Measurements from ENCODE around the gene UNC5C.

The UNC5C gene

GRCh38 chr4:95469617-95470016 is 79.2 kb downstream of the UNC5C start:
- H3K27me3 ChIP-seq (ENCODE audit: insufficient read depth, low read length, poor library complexity), result no peaks in the 10 kb centered on the region
- no peaks in the 10 kb centered on the region for H3K79me1 ChIP-seq (ENCODE audit: low read length)
- H3K4me1 ChIP-seq (ENCODE audit: control insufficient read depth, low read depth, low read length), result no peaks in the 10 kb centered on the region
- H2BK15ac ChIP-seq (replicated peaks; ENCODE audit: low read depth), result no peak overlapping the region
- no CpG with 5 or more reads among the region's 1 CpG for WGBS (ENCODE audit: extremely low coverage, insufficient coverage, low lambda C conversion rate)
- no peak overlapping the region for H2BK5ac ChIP-seq (ENCODE audit: low read length)
- DNase-seq, result no peak
- no peak overlapping the region for H4K5ac ChIP-seq (ENCODE audit: low read length)
- no peak overlapping the region for H3K4ac ChIP-seq (ENCODE audit: low read depth, low read length)
- no peak overlapping the region for H3K27ac ChIP-seq (ENCODE audit: low read depth, low read length)
- H4K8ac ChIP-seq (ENCODE audit: low read depth, low read length), result no peak overlapping the region
- H3K36me3 ChIP-seq (ENCODE audit: control insufficient read depth, insufficient read depth, low read length), result no peaks in the 10 kb centered on the region
- H2BK120ac ChIP-seq (ENCODE audit: low read depth, low read length), result no peak overlapping the region
- no peak overlapping the region for H2AK5ac ChIP-seq (ENCODE audit: low read length)
- H3K18ac ChIP-seq (ENCODE audit: low read length), result no peak overlapping the region
- no peaks in the 10 kb centered on the region for H3K79me2 ChIP-seq (ENCODE audit: control insufficient read depth, insufficient read depth, low read length)
- H3K23ac ChIP-seq (ENCODE audit: low read length), result no peak overlapping the region
- H3K4me2 ChIP-seq (ENCODE audit: low read length), result no peak overlapping the region
- no peak overlapping the region for H3K4me3 ChIP-seq (ENCODE audit: low read length)
- H3K9ac ChIP-seq (ENCODE audit: low read length), result no peak overlapping the region
- no peak overlapping the region for H3K56ac ChIP-seq (ENCODE audit: low read length)

GRCh38 chr4:95466791-95467190 is 82.0 kb downstream of the UNC5C start:
- Histone ChIP-seq H3K18ac (ENCODE audit: low read length) (no peak overlapping the region), H3K56ac (ENCODE audit: low read length) (no peak overlapping the region), H3K4me1 (ENCODE audit: control insufficient read depth, low read depth, low read length) (no peaks in the 10 kb centered on the region), H2BK120ac (ENCODE audit: low read depth, low read length) (no peak overlapping the region), H2AK5ac (ENCODE audit: low read length) (no peak overlapping the region), H4K8ac (ENCODE audit: low read depth, low read length) (no peak overlapping the region), H3K79me2 (ENCODE audit: control insufficient read depth, insufficient read depth, low read length) (no peaks in the 10 kb centered on the region), H3K23ac (ENCODE audit: low read length) (no peak overlapping the region), H3K79me1 (ENCODE audit: low read length) (no peaks in the 10 kb centered on the region), H3K4ac (ENCODE audit: low read depth, low read length) (no peak overlapping the region), H3K27me3 (ENCODE audit: insufficient read depth, low read length, poor library complexity) (no peaks in the 10 kb centered on the region), H4K5ac (ENCODE audit: low read length) (no peak overlapping the region), H2BK15ac (replicated peaks; ENCODE audit: low read depth) (no peak overlapping the region), H3K4me3 (ENCODE audit: low read length) (no peak overlapping the region), H3K27ac (ENCODE audit: low read depth, low read length) (no peak overlapping the region), H2BK5ac (ENCODE audit: low read length) (no peak overlapping the region), H3K4me2 (ENCODE audit: low read length) (no peak overlapping the region), H3K9ac (ENCODE audit: low read length) (no peak overlapping the region), H3K36me3 (ENCODE audit: control insufficient read depth, insufficient read depth, low read length) (no peaks in the 10 kb centered on the region)
- WGBS (ENCODE audit: extremely low coverage, insufficient coverage, low lambda C conversion rate), result no CpG with 5 or more reads among the region's 3 CpGs
- DNase-seq, result no peak

- Histone ChIP-seq H2BK120ac (ENCODE audit: low read depth, low read length) (no peak overlapping the region), H3K4me1 (ENCODE audit: control insufficient read depth, low read depth, low read length) (no peaks in the 10 kb centered on the region), H3K4me2 (ENCODE audit: low read length) (no peak overlapping the region), H3K79me2 (ENCODE audit: control insufficient read depth, insufficient read depth, low read length) (no peaks in the 10 kb centered on the region), H2BK5ac (ENCODE audit: low read length) (no peak overlapping the region), H2BK15ac (replicated peaks; ENCODE audit: low read depth) (no peak overlapping the region), H3K79me1 (ENCODE audit: low read length) (no peaks in the 10 kb centered on the region), H3K18ac (ENCODE audit: low read length) (no peak overlapping the region), H3K36me3 (ENCODE audit: control insufficient read depth, insufficient read depth, low read length) (no peaks in the 10 kb centered on the region), H4K8ac (ENCODE audit: low read depth, low read length) (no peak overlapping the region), H3K4ac (ENCODE audit: low read depth, low read length) (no peak overlapping the region), H3K23ac (ENCODE audit: low read length) (no peak overlapping the region), H3K9ac (ENCODE audit: low read length) (no peak overlapping the region), H3K27ac (ENCODE audit: low read depth, low read length) (no peak overlapping the region), H3K56ac (ENCODE audit: low read length) (no peak overlapping the region), H2AK5ac (ENCODE audit: low read length) (no peak overlapping the region), H3K27me3 (ENCODE audit: insufficient read depth, low read length, poor library complexity) (no peaks in the 10 kb centered on the region), H3K4me3 (ENCODE audit: low read length) (no peak overlapping the region), H4K5ac (ENCODE audit: low read length) (no peak overlapping the region)
- WGBS (ENCODE audit: extremely low coverage, insufficient coverage, low lambda C conversion rate), result no CpG with 5 or more reads among the region's 6 CpGs
- DNase-seq, result no peak
Measured at GRCh38 chr4:95465010-95465409, 83.8 kb downstream of the UNC5C start.

- H3K27ac ChIP-seq (ENCODE audit: low read depth, low read length), result no peak overlapping the region
- WGBS (ENCODE audit: extremely low coverage, insufficient coverage, low lambda C conversion rate), result no CpG with 5 or more reads among the region's 8 CpGs
Measured at GRCh38 chr4:95462921-95463320, 85.9 kb downstream of the UNC5C start.

GRCh38 chr4:95457353-95457752 is 91.4 kb downstream of the UNC5C start:
- Histone ChIP-seq H3K4ac (ENCODE audit: low read depth, low read length) (no peak overlapping the region), H3K4me1 (ENCODE audit: control insufficient read depth, low read depth, low read length) (no peaks in the 10 kb centered on the region), H3K9ac (ENCODE audit: low read length) (no peak overlapping the region), H4K8ac (ENCODE audit: low read depth, low read length) (no peak overlapping the region), H3K79me2 (ENCODE audit: control insufficient read depth, insufficient read depth, low read length) (no peaks in the 10 kb centered on the region), H3K4me2 (ENCODE audit: low read length) (no peak overlapping the region), H2AK5ac (ENCODE audit: low read length) (no peak overlapping the region), H3K27ac (ENCODE audit: low read depth, low read length) (no peak overlapping the region), H3K56ac (ENCODE audit: low read length) (no peak overlapping the region), H2BK15ac (replicated peaks; ENCODE audit: low read depth) (no peak overlapping the region), H3K4me3 (ENCODE audit: low read length) (no peak overlapping the region), H3K79me1 (ENCODE audit: low read length) (no peaks in the 10 kb centered on the region), H3K23ac (ENCODE audit: low read length) (no peak overlapping the region), H3K18ac (ENCODE audit: low read length) (no peak overlapping the region), H2BK120ac (ENCODE audit: low read depth, low read length) (no peak overlapping the region), H4K5ac (ENCODE audit: low read length) (no peak overlapping the region), H2BK5ac (ENCODE audit: low read length) (no peak overlapping the region), H3K27me3 (ENCODE audit: insufficient read depth, low read length, poor library complexity) (no peaks in the 10 kb centered on the region), H3K36me3 (ENCODE audit: control insufficient read depth, insufficient read depth, low read length) (no peaks in the 10 kb centered on the region)
- no CpG with 5 or more reads among the region's 4 CpGs for WGBS (ENCODE audit: extremely low coverage, insufficient coverage, low lambda C conversion rate)
- no peak for DNase-seq

More at GRCh38 chr4:95462921-95463320, 85.9 kb downstream of the UNC5C start:
- Histone ChIP-seq H3K79me2 (ENCODE audit: control insufficient read depth, insufficient read depth, low read length) (no peaks in the 10 kb centered on the region), H3K79me1 (ENCODE audit: low read length) (no peaks in the 10 kb centered on the region), H3K36me3 (ENCODE audit: control insufficient read depth, insufficient read depth, low read length) (no peaks in the 10 kb centered on the region), H2BK120ac (ENCODE audit: low read depth, low read length) (no peak overlapping the region), H2AK5ac (ENCODE audit: low read length) (no peak overlapping the region), H3K4me2 (ENCODE audit: low read length) (no peak overlapping the region), H4K5ac (ENCODE audit: low read length) (no peak overlapping the region), H3K4ac (ENCODE audit: low read depth, low read length) (no peak overlapping the region), H2BK15ac (replicated peaks; ENCODE audit: low read depth) (no peak overlapping the region), H3K4me1 (ENCODE audit: control insufficient read depth, low read depth, low read length) (no peaks in the 10 kb centered on the region), H3K4me3 (ENCODE audit: low read length) (no peak overlapping the region), H3K9ac (ENCODE audit: low read length) (no peak overlapping the region), H3K27me3 (ENCODE audit: insufficient read depth, low read length, poor library complexity) (no peaks in the 10 kb centered on the region), H3K18ac (ENCODE audit: low read length) (no peak overlapping the region), H3K23ac (ENCODE audit: low read length) (no peak overlapping the region), H3K56ac (ENCODE audit: low read length) (no peak overlapping the region), H4K8ac (ENCODE audit: low read depth, low read length) (no peak overlapping the region), H2BK5ac (ENCODE audit: low read length) (no peak overlapping the region)
- DNase-seq, result no peak

GRCh38 chr4:95450294-95450693 is 98.5 kb downstream of the UNC5C start:
- WGBS (ENCODE audit: extremely low coverage, insufficient coverage, low lambda C conversion rate), result no CpG with 5 or more reads among the region's 2 CpGs
- Histone ChIP-seq H3K27ac (ENCODE audit: low read depth, low read length) (no peak overlapping the region), H2BK120ac (ENCODE audit: low read depth, low read length) (no peak overlapping the region)

More at GRCh38 chr4:95450294-95450693, 98.5 kb downstream of the UNC5C start:
- no peak overlapping the region for H2AK5ac ChIP-seq (ENCODE audit: low read length)
- H3K27me3 ChIP-seq (ENCODE audit: insufficient read depth, low read length, poor library complexity), result no peaks in the 10 kb centered on the region
- H3K4me1 ChIP-seq (ENCODE audit: control insufficient read depth, low read depth, low read length), result no peaks in the 10 kb centered on the region
- H4K5ac ChIP-seq (ENCODE audit: low read length), result no peak overlapping the region
- no peak overlapping the region for H3K56ac ChIP-seq (ENCODE audit: low read length)
- no peak overlapping the region for H3K4ac ChIP-seq (ENCODE audit: low read depth, low read length)
- H3K18ac ChIP-seq (ENCODE audit: low read length), result no peak overlapping the region
- H3K4me2 ChIP-seq (ENCODE audit: low read length), result no peak overlapping the region
- H3K36me3 ChIP-seq (ENCODE audit: control insufficient read depth, insufficient read depth, low read length), result no peaks in the 10 kb centered on the region
- no peak overlapping the region for H2BK5ac ChIP-seq (ENCODE audit: low read length)
- no peak overlapping the region for H3K9ac ChIP-seq (ENCODE audit: low read length)
- no peak overlapping the region for H2BK15ac ChIP-seq (replicated peaks; ENCODE audit: low read depth)
- no peaks in the 10 kb centered on the region for H3K79me2 ChIP-seq (ENCODE audit: control insufficient read depth, insufficient read depth, low read length)
- no peak for DNase-seq
- no peak overlapping the region for H3K4me3 ChIP-seq (ENCODE audit: low read length)
- H3K79me1 ChIP-seq (ENCODE audit: low read length), result no peaks in the 10 kb centered on the region
- no peak overlapping the region for H3K23ac ChIP-seq (ENCODE audit: low read length)
- no peak overlapping the region for H4K8ac ChIP-seq (ENCODE audit: low read depth, low read length)

All from mesendoderm (in vitro differentiated cells).